Omental fat pad (tissue), 4 donors: Measurements from ENCODE around the gene CHAF1A. TPM values are rescaled to one million over a fixed set of nuclear protein-coding genes. Genes with fewer than 3 reads are reported as not detected.

ENCODE experiments used
- ATAC-seq: fragments of 150-250 bp; one replicate; pipeline ENCODE4 v1.9.1; 2016; ENCODE audit warnings: mild to moderate bottlenecking, moderate library complexity; ENCODE audit not compliant: low FRiP score
- DNase-seq: peaks from one replicate; pipeline ENCODE4 v3.0.0-alpha.2; 2019; ENCODE audit warnings: low spot score
- total RNA-seq, 4 donors: library from RNA; depleted of rRNA; stranded (reverse); fragments of >200 nt; gene quantifications; one replicate each; pipeline ENCODE4 v1.1.0, GENCODE V29; 2016
- TF ChIP-seq, protein P1 (sequence below), 3 donors: fragments of 450-650 bp; IDR thresholded peaks; one replicate each; pipeline ENCODE4 v1.5.1; 2016 to 2017; ENCODE audit warnings: antibody characterized with exemption in 3 of 3, mild to moderate bottlenecking in 3 of 3, moderate library complexity in 2 of 3

CHAF1A gene
- total RNA-seq, 4 donors from 2014 or later = 3.9 to 6.5 (median 4.1) TPM

DNA sequence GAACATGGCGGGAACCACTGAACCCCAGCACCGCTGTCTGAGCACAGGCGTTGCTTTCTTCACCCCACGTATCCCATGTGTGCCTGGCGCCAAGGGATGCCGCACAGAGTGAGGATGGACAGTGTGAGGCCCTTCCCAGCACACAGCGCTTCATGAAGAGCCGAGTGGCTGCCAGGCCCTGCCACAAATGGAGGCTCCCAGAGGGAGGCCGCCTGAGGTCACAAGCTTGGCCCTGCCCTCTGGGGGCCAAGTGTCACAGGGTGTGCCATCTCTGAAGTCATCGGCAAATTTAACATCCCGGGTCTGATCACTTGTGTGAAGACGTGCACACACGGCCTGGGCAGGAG is 34.7 kb upstream of the CHAF1A start:
- no peak for ATAC-seq
- no peak for DNase-seq
- TF ChIP-seq, protein P1, sequence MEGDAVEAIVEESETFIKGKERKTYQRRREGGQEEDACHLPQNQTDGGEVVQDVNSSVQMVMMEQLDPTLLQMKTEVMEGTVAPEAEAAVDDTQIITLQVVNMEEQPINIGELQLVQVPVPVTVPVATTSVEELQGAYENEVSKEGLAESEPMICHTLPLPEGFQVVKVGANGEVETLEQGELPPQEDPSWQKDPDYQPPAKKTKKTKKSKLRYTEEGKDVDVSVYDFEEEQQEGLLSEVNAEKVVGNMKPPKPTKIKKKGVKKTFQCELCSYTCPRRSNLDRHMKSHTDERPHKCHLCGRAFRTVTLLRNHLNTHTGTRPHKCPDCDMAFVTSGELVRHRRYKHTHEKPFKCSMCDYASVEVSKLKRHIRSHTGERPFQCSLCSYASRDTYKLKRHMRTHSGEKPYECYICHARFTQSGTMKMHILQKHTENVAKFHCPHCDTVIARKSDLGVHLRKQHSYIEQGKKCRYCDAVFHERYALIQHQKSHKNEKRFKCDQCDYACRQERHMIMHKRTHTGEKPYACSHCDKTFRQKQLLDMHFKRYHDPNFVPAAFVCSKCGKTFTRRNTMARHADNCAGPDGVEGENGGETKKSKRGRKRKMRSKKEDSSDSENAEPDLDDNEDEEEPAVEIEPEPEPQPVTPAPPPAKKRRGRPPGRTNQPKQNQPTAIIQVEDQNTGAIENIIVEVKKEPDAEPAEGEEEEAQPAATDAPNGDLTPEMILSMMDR (IDR thresholded peaks at IDR 0.05) = no peak

DNA sequence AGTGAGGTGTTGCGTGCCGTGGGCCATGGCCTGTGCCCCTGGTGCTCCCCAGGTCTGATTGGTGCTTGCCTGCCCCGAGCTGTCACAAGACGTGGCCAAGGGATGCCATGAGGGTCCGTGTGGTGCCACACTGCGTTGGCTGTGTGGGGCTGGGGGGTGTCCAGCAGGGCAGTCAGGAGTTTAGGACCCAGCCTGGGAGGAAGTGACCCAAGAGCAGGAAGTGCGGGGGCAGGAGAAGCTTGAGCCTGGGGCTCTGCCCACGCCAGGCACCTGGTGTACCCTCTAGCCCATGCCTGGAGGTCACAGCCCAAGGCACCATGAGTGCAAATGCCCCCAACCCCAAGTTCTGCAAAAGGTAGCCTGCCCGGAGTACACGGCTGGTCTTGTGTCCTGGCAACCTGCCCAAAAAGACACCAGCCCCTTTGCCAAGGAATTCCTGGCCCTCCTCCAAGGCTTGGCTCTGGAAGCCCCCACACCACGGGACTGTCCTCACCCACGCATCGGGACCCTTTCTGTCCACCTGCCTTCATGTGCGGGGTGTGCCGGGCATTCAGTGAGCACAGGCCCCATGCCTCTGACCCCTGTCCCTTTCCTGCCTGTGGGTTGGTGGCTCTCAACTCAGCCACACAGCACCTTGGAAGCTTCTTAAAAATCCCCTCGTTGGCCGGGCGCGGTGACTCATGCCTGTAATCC is 34.2 kb upstream of the CHAF1A start:
- no peak for DNase-seq
- TF ChIP-seq, protein P1 (IDR thresholded peaks at IDR 0.05) = no peak
- no peak for ATAC-seq

DNA sequence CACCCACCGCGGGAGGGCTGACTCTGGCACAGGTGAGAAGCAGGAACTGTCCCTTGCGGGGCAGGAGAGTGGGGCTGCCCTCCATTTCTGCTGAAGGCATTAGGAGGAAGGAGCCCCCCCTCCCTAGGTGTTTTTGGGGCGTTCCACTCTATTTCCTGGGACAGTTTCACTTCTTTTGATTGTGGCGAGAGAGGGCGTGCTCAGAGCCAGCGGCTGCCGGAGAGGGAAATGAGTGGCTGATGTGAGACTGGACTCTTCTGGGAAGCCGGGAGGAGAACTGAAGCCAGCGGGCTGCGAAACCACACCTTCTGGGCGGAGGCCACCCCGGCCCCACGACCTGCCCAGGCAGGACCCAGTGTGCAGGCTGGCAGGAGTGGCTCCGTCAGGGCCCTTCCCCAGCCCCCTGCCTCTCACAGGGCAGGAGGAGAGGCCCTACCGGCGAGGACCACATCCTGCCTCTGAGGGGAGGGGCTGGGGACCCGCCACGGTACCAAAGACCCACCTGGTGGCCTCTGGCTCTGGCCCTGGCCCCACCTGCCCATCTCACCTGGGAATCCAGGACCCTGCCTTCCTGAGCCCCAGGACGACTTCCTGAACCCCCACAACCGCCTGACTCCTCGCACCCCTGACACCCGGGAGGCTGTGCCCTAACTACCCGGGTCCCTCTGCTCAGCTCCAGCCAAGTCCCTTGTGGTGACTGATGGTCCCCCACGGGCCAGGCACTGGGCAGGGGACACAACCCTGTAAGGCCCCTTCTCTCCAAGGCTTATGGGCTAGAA is 33.1 kb upstream of the CHAF1A start:
- TF ChIP-seq, protein P1 (IDR thresholded peaks at IDR 0.05) = no peak
- ATAC-seq = peak; percentile 38
- no peak for DNase-seq

DNA sequence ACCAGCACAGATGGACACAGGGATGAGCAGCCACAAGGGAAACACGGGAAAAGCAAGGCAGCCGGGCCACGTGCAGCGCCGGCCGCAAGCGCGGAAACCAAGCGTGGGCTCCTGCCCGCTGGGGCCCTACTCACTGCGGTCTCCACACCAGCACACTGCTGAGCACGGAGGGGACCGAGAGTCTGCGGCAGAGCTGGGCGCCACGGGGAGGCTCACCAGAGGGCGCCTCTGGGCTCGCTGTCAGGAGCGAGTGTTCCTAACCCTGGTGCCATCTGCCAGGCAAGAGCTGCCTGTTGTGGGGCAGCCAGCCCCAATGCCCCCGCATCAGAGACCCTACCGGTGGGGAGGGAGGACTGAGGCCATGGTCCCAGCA is 32.6 kb upstream of the CHAF1A start:
- DNase-seq (no peak), ATAC-seq (no peak)
- TF ChIP-seq, protein P1 (IDR thresholded peaks at IDR 0.05) = no peak

DNA sequence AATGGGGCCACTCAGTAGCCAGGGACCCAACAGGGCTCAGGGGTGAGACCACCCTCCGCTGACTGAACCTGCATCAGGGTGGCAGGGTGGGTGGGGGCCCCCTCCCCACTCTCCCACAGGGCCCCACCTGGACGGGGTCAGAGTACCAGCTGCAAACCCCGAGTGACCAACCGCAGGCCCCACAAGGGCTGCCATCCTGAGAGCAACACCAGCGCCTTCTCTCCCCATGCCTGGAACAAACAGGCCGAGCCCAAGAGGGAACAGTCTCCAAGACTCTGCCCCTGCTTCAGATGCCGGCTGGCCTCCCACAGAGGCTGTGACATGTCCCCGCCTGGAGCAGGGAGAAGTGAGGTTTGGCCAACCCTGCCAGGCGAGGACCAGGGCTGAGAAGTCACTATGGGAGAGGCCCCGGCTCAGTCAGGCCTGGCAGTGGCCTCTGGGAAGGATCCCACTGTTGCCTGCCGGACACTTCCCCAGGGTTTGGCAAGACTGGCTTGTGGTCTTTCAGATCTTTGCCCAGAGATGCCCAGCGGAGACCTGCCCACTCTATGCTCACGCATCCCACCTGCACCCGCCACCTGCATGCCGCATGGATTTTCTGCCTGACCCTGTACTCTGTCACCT is 31.9 kb upstream of the CHAF1A start:
- DNase-seq = no peak
- TF ChIP-seq, protein P1 (IDR thresholded peaks at IDR 0.05) = no peak
- no peak for ATAC-seq

DNA sequence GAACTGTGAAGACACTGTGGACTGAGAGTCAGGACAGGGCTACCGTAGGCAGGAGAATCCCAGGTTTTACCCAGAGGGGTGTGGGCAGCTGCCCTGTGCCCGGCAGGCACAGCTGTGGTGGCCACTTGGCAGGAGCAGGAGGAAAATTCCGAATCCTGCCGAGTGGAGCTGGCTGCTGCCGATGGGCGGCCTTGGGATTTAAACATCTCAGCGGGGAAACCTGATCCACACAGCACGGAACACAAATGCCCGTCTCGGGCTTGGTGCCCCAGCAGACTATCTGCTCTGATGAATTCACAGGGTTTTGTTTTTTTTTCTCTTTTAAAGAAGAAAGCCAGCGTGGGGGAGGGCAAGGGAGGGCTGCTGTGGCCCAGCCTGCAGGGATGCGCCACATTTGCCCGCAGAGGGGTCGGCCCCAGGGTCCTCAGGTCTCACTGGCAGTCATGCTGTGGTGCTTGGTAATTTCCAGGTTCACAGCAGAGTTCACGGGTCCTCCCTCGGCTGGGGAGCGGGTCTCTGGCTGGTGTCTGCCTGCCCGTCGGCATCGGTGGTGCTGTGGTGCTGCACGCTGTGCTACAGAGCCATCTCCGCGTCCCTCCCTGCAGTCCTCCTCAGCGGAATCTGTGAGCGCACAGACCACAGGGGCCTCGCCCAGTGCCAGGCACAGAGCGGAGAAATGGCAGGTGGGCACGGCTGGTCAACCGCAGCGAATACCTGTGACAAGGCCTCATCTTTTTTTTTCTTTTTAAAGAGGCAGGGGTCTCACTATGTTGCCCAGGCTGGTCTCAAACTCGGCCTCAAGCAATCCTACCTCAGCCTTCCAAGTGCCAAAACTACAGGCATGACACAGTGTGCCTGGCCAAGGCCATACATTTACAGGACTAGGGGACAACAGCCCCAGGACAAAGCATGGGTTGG is 30.9 kb upstream of the CHAF1A start:
- ATAC-seq (no peak), DNase-seq (no peak)
- TF ChIP-seq, protein P1 (IDR thresholded peaks at IDR 0.05) = no peak
